NCI-H1105 treated with DMSO at 0.1 percent for 48 hours (cell line): ENCODE data around the gene AHDC1.

Experiments
- DNase-seq: peaks from one replicate; lab custom pipeline; 2025; lab: John Stamatoyannopoulos, UW

AHDC1 gene

GRCh38 chr1:27599605-27600497 is 4.1 kb downstream of the AHDC1 start:
- peak; percentile 67 for DNase-seq

- peak; percentile 67 for DNase-seq
Observed at GRCh38 chr1:27598902-27599528, 4.9 kb downstream of the AHDC1 start.

GRCh38 chr1:27598295-27598687 is 5.7 kb downstream of the AHDC1 start:
- no peak for DNase-seq

DNA sequence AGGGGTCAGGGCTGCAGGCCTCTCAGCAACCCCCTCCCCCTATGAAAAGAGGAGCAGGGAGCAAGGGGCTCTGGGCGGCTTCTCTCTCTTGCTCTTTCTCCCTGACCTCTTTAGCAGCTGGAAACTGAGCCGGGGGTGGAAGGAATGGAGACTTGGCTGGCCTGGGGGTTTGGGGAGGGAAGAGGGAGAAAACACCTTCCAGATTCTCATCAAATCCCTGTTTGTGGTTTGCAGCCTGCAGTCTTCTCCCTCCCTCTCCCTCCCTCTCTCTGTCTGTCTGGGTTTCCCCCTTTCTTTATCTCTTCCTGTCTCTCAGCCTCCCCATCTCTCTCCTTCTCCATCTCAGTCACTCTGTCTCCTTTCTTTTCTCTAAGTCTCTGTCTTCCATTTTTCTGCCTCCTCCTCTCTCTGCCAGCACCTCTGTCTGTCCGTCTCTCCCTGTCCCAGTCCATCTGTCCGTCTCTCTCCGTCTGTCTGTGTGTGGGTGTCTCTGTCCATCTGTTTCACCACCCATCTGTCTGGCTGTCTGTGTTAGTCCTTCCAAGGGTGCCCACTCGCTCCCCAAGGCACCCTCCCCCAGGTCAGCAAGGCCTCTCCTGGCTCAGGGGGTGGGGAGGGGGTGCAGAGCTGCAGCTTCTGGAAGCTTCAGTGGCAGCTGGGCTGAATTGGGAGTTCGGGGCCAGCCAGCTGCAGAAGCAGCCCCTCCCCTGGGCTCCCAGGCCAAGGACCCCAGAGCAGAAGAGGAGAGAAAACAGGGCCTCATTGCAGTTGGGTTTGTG is 6.2 kb downstream of the AHDC1 start:
- DNase-seq = no peak

- DNase-seq = no peak
Observed at GRCh38 chr1:27596986-27597385, 7.0 kb downstream of the AHDC1 start.

GRCh38 chr1:27596261-27596660 is 7.7 kb downstream of the AHDC1 start:
- DNase-seq = no peak

- DNase-seq = no peak
Observed at GRCh38 chr1:27595597-27595996, 8.3 kb downstream of the AHDC1 start.

GRCh38 chr1:27594564-27595510 is 9.1 kb downstream of the AHDC1 start:
- no peak for DNase-seq

DNA sequence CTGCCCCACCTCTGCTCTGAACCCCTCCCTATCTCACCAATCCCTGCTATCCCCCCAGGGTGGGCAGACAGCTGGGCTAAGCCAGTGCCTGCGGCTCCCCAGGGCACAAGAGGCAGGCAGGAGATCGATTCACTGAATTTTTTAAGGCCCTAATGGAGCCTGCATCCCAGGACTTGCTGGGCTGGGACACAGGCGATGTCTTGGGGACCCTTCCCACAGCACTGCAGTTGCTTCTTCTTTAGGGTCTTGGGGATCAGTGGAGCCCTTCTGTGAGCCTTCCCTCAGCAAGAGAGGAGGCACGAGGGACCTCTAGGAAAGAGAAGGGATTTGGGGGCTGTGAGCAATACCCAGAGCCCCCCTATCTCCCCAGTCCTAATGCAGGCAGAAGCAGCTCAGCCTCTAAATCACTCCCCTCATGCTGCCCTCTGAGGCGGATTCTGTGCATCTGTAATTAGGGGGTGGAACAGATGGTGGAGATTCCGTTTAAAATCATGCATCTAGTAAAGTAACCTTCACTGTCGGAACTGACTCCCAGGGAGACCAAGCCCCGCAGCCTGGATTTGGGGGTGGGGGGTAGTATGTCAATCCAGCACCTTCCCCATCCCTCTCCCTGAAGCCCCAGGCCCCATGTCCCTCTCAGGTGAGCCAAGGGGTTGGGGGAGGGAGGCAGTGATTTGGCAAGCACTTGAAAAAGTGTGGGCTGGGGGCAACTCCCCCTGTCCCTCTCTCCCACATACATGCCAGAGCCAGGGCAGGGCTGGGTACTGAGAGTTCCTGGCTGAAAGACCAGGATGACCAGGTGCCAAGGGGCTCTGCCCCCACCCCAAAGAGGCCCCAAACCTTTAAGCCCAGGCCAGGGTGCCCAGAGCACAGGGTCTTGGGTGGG is 10.0 kb downstream of the AHDC1 start:
- DNase-seq = no peak

- no peak for DNase-seq
Observed at GRCh38 chr1:27592931-27593677, 10.8 kb downstream of the AHDC1 start.

GRCh38 chr1:27592232-27592930 is 11.6 kb downstream of the AHDC1 start:
- peak; percentile 93 for DNase-seq

GRCh38 chr1:27591622-27592021 is 12.3 kb downstream of the AHDC1 start:
- DNase-seq = peak; percentile 64

DNA sequence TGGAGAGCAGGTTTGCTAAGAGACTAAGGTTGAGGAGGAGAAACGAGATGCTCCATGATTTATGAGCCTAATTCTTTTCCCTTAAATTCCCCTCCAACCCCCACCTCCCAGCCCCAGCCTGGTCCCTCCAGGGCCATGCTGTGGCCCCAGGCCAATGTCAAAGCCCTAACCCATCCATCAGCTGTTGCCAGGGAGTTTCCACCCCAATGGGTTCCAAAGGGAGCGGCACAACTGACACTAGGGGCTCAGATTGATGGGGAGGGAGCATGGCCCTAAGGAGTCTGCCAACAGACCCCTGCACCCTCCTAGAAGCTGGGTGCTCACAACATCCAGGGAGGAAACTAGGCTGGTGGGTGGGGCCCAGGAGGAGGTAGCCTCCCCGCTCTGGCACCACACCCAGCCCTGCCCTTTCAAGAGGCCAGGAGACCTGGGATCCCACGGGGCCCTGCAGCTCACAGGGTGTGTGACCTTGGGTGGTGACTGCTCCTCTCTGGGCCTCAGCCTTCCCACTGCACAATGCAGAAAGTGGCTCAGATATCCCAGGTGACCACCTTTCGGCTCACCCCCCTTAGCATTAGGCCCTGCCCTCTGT is 12.9 kb downstream of the AHDC1 start:
- DNase-seq = no peak

GRCh38 chr1:27589841-27590426 is 14.0 kb downstream of the AHDC1 start:
- peak; percentile 48 for DNase-seq

- DNase-seq = no peak
Observed at GRCh38 chr1:27589441-27589840, 14.5 kb downstream of the AHDC1 start.

- DNase-seq = no peak
Observed at GRCh38 chr1:27588256-27589232, 15.4 kb downstream of the AHDC1 start.

DNA sequence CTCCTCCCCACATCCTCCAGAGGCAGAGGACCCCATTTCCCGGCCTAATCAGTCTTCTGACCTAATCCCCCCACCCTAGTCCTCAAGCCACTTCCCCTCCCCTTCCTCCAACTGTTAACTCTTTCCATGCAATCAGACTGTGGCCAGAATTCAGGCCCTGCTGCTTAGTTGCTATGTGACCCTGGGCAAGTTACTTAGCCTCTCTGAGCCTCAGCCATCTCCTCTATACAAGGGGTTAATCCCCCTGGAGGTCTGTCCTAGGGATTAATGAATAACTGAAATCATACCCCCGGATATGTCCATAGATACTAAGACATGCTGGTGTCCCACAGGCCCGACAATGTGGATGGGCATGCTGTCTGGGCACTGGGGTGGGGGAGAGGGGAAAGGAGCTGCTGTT is 18.3 kb downstream of the AHDC1 start:
- DNase-seq = no peak
